Smooth muscle cell (in vitro differentiated cells): ENCODE results near the gene CORO2B. TPM values are rescaled to one million over a fixed set of nuclear protein-coding genes. Genes with fewer than 3 reads are reported as not detected.

ENCODE experiments used
- DNase-seq: peaks from one replicate; lab custom pipeline; 2025; ENCODE audit not compliant: unreplicated experiment; lab: John Stamatoyannopoulos, UW
- H2AFZ ChIP-seq: fragments of 200-600 bp; sonication (generic); 2 replicates; pipeline ENCODE4 v1.6.0; 2016; ENCODE audit warnings: antibody characterized with exemption, low read depth, mild to moderate bottlenecking
- H3F3A ChIP-seq: fragments of 200-600 bp; sonication (generic); 2 replicates; pipeline ENCODE4 v1.6.0; 2017; ENCODE audit warnings: antibody characterized with exemption, low read depth
- H3K27ac ChIP-seq: fragments of 200-600 bp; sonication (generic); 2 replicates; pipeline ENCODE4 v1.5.1; 2016; ENCODE audit warnings: low read depth, mild to moderate bottlenecking
- H3K27me3 ChIP-seq: fragments of 200-600 bp; sonication (generic); 2 replicates; pipeline ENCODE4 v1.6.1; 2016; ENCODE audit warnings: low read depth, mild to moderate bottlenecking
- H3K36me3 ChIP-seq: fragments of 200-600 bp; sonication (generic); 2 replicates; pipeline ENCODE4 v1.5.1; 2016; ENCODE audit warnings: low read depth
- H3K4me1 ChIP-seq: fragments of 200-600 bp; sonication (generic); 2 replicates; pipeline ENCODE4 v1.5.1; 2016; ENCODE audit warnings: low read depth
- H3K4me2 ChIP-seq: fragments of 200-600 bp; sonication (generic); 2 replicates; pipeline ENCODE4 v1.6.0; 2016; ENCODE audit warnings: mild to moderate bottlenecking
- H3K4me3 ChIP-seq: fragments of 200-600 bp; sonication (generic); 2 replicates; pipeline ENCODE4 v1.5.1; 2016; ENCODE audit warnings: mild to moderate bottlenecking
- H3K79me2 ChIP-seq: fragments of 200-600 bp; sonication (generic); 2 replicates; pipeline ENCODE4 v1.6.0; 2016; ENCODE audit warnings: low read depth, mild to moderate bottlenecking
- H3K9ac ChIP-seq: fragments of 200-600 bp; sonication (generic); 2 replicates; pipeline ENCODE4 v1.6.0; 2016; ENCODE audit warnings: low read depth
- H3K9me3 ChIP-seq: fragments of 200-600 bp; sonication (generic); replicated peaks from 2 replicates; pipeline ENCODE4 v1.5.1; 2016; ENCODE audit warnings: low read depth
- H4K20me1 ChIP-seq: fragments of 200-600 bp; sonication (generic); 2 replicates; pipeline ENCODE4 v1.6.0; 2016; ENCODE audit warnings: low read depth
- WGBS: methylation state at CpG from one replicate; pipeline ENCODE4 v1.1.7; 2016; ENCODE audit warnings: low lambda C conversion rate; 5-methylcytosine and 5-hydroxymethylcytosine counted together
- polyA plus RNA-seq: library from polyadenylated mRNA; unstranded; fragments of >200 nt; fragmentation: Nextera tagmentation; extraction: Ambion mirVana; gene quantifications from 2 replicates; pipeline ENCODE4 v1.2.1, GENCODE V29; 2016
- total RNA-seq: library from RNA; depleted of rRNA; stranded (reverse); fragments of >200 nt; gene quantifications from 2 replicates; pipeline ENCODE4 v1.2.3, GENCODE V29; 2014
- TF ChIP-seq, protein P1 (sequence below): fragments of 200-600 bp; sonication (generic); IDR thresholded peaks from 2 replicates; pipeline ENCODE4 v1.5.1; 2017; ENCODE audit warnings: borderline replicate concordance, mild to moderate bottlenecking, antibody characterized with exemption; ENCODE audit not compliant: insufficient read depth, poor library complexity, severe bottlenecking

The CORO2B gene
- total and polyA plus RNA-seq, 2 experiments from 2014 or later: 0.47 to 0.49 TPM

DNA sequence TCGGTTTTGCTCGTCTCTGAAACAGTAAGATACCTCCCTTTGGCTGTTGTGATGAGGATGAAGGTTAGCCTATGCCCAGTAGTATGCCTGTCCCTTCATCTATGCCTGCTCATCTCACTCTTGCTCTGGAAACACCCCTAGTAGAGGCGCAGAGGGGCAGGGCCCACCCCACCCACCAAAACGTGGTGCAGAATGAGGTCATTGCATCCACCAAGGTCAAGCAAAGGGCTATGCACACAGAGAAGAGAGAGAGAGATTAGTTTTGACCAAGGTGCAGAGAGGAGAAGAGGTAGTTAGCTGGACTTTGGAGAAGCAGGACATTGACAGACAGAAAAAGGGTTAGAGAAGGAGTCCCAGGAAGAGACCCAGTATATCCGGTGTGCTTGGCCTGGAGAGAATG lies 119.9 kb downstream of the CORO2B start:
- H3K4me3 ChIP-seq: no peak overlapping the region
- H3F3A ChIP-seq: no peaks in the 10 kb centered on the region
- no peaks in the 10 kb centered on the region for H3K27me3 ChIP-seq
- H4K20me1 ChIP-seq: no peaks in the 10 kb centered on the region
- H3K9me3 ChIP-seq: no peaks in the 10 kb centered on the region
- no peak overlapping the region for H3K27ac ChIP-seq
- no peaks in the 10 kb centered on the region for H3K36me3 ChIP-seq
- H3K4me2 ChIP-seq: no peak overlapping the region
- no peak overlapping the region for H2AFZ ChIP-seq
- no peak overlapping the region for H3K9ac ChIP-seq
- TF ChIP-seq, protein P1, sequence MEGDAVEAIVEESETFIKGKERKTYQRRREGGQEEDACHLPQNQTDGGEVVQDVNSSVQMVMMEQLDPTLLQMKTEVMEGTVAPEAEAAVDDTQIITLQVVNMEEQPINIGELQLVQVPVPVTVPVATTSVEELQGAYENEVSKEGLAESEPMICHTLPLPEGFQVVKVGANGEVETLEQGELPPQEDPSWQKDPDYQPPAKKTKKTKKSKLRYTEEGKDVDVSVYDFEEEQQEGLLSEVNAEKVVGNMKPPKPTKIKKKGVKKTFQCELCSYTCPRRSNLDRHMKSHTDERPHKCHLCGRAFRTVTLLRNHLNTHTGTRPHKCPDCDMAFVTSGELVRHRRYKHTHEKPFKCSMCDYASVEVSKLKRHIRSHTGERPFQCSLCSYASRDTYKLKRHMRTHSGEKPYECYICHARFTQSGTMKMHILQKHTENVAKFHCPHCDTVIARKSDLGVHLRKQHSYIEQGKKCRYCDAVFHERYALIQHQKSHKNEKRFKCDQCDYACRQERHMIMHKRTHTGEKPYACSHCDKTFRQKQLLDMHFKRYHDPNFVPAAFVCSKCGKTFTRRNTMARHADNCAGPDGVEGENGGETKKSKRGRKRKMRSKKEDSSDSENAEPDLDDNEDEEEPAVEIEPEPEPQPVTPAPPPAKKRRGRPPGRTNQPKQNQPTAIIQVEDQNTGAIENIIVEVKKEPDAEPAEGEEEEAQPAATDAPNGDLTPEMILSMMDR: no peak
- WGBS: 87% methylated on average over 5 of the region's 5 CpGs
- H3K4me1 ChIP-seq: peaks cover 15% of the 10 kb centered on the region
- H3K79me2 ChIP-seq: no peaks in the 10 kb centered on the region
- no peak for DNase-seq

DNA sequence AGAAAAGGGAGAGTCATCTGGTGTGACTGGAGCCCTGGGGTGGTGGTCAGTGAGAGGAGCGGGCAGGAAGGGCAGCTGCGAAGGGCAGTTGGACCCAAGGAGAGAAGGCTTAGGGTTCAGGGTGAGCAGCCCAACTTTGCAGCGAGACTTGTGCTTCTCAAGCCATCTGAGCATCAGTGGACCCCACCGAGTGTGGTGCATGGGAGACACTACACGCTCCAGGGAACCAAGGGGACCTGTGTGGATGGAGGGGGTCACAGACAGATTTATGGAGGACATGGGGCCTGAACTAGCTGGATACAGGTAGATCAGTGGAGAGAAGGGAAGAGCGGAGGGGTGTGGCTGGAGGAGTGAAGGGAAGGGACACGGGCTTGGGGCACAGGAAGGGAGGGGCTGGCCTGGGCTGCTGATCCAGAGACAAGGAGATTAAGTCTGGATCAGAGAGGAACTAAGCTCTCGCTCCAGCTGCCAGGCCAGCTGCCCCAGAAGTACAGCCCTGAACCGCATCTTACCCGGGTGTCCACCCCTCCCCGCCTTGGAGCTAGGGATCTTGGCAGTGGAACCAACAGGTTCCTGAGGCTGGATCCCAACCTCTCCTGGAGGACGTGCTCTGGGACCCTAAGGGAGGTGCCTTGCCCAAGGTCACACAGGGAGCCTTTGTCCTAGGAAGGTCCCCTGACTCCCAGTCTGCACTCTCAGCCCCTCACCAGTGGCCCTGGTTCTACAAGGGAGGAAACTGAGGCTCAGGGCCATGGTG lies 120.5 kb downstream of the CORO2B start:
- Histone ChIP-seq H3K27me3 (no peaks in the 10 kb centered on the region), H2AFZ (no peak overlapping the region), H3K4me2 (no peak overlapping the region), H3K4me1 (peaks cover 16% of the 10 kb centered on the region), H3K79me2 (no peaks in the 10 kb centered on the region), H3K36me3 (no peaks in the 10 kb centered on the region), H3K27ac (no peak overlapping the region), H4K20me1 (no peaks in the 10 kb centered on the region), H3F3A (no peaks in the 10 kb centered on the region), H3K4me3 (no peak overlapping the region), H3K9me3 (no peaks in the 10 kb centered on the region), H3K9ac (no peak overlapping the region)
- DNase-seq: no peak
- TF ChIP-seq, protein P1: no peak
- WGBS: 73% methylated on average over 12 of the region's 12 CpGs

DNA sequence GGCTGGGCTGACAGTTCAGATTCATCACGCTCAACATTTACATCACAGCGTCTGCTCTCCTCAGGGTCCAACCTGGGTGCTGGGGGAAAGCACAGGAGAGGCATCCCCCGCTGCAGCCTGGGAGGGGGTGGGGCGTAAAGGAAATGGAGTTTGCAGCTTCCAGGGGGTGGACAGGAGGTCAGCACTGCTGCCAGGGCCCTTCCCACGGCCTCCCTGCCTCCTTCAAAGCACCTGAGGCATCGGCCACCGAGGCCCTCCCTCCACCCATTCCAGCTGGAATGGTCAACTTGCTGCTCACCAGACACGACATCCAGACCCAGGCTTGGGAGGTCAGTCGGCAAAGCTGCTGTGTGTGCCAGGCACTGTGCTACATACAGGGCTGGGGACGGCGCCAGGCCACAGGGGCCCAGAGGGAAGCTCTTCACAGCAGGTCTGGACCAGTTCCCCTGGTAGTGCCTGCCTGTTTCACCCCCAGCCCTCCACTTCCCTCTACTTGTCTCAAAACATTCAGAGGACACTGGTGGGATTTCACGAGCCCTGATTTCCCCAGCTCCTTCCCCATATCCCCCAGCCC lies 121.2 kb downstream of the CORO2B start:
- Histone ChIP-seq H3K79me2 (no peaks in the 10 kb centered on the region), H3F3A (no peaks in the 10 kb centered on the region), H3K4me3 (no peak overlapping the region), H3K27ac (no peak overlapping the region), H3K4me2 (peak overlapping the region; percentile 83), H3K9ac (no peak overlapping the region), H3K9me3 (no peaks in the 10 kb centered on the region), H4K20me1 (no peaks in the 10 kb centered on the region), H2AFZ (peak overlapping the region; percentile 73), H3K4me1 (peaks cover 19% of the 10 kb centered on the region), H3K27me3 (no peaks in the 10 kb centered on the region), H3K36me3 (no peaks in the 10 kb centered on the region)
- TF ChIP-seq, protein P1: no peak
- no peak for DNase-seq
- WGBS: 79% methylated on average over 11 of the region's 12 CpGs
